ENCODE results near the gene PLEKHH1. TPM values are rescaled to one million over a fixed set of nuclear protein-coding genes. Genes with fewer than 3 reads are reported as not detected.

PLEKHH1 gene
- total and polyA plus RNA-seq, 2 experiments from 2014 or later: 18.0 to 29.9 TPM

- H3K36me3 ChIP-seq: no peaks in the 10 kb centered on the region
- no peaks in the 10 kb centered on the region for H3K9me3 ChIP-seq (ENCODE audit: low read depth)
- H3K4me1 ChIP-seq (ENCODE audit: low read depth): no peaks in the 10 kb centered on the region
- H3K27ac ChIP-seq: no peak overlapping the region
- peaks cover 71% of the 10 kb centered on the region for H3K27me3 ChIP-seq
- DNase-seq (ENCODE audit: low read depth in 1 of 2, low spot score in 1 of 2): peak in 1 of 2 donors; percentile 32
- no peak for TF ChIP-seq CTCF (IDR thresholded peaks at IDR 0.05; ENCODE audit: low read depth, low read length)
- H3K4me3 ChIP-seq: peak overlapping the region; percentile 63
Measured at GRCh38 chr14:67514650-67515385, 18.3 kb upstream of the PLEKHH1 start.

GRCh38 chr14:67515386-67516079 lies 17.6 kb upstream of the PLEKHH1 start:
- Histone ChIP-seq H3K27ac (no peak overlapping the region), H3K9me3 (ENCODE audit: low read depth) (no peaks in the 10 kb centered on the region), H3K4me1 (ENCODE audit: low read depth) (no peaks in the 10 kb centered on the region), H3K4me3 (peak overlapping the region; percentile 63), H3K36me3 (no peaks in the 10 kb centered on the region), H3K27me3 (peaks cover 77% of the 10 kb centered on the region)
- DNase-seq (ENCODE audit: low read depth in 1 of 2, low spot score in 1 of 2): peak in 1 of 2 donors; percentile 14
- TF ChIP-seq CTCF (IDR thresholded peaks at IDR 0.05; ENCODE audit: low read depth, low read length): no peak

GRCh38 chr14:67516676-67517075 lies 16.4 kb upstream of the PLEKHH1 start:
- H3K27ac ChIP-seq: no peak overlapping the region
- H3K4me1 ChIP-seq (ENCODE audit: low read depth): no peaks in the 10 kb centered on the region
- no peak overlapping the region for H3K4me3 ChIP-seq
- DNase-seq (ENCODE audit: low read depth in 1 of 2, low spot score in 1 of 2): no peak
- peaks cover 88% of the 10 kb centered on the region for H3K27me3 ChIP-seq
- H3K36me3 ChIP-seq: no peaks in the 10 kb centered on the region
- TF ChIP-seq CTCF (IDR thresholded peaks at IDR 0.05; ENCODE audit: low read depth, low read length): no peak
- H3K9me3 ChIP-seq (ENCODE audit: low read depth): no peaks in the 10 kb centered on the region

- H3K27me3 ChIP-seq: peaks cover 92% of the 10 kb centered on the region
- no peaks in the 10 kb centered on the region for H3K4me1 ChIP-seq (ENCODE audit: low read depth)
- H3K27ac ChIP-seq: no peak overlapping the region
- no peak overlapping the region for H3K4me3 ChIP-seq
- no peaks in the 10 kb centered on the region for H3K36me3 ChIP-seq
- DNase-seq (ENCODE audit: low read depth in 1 of 2, low spot score in 1 of 2): peak; percentile 34 to 43
- no peaks in the 10 kb centered on the region for H3K9me3 ChIP-seq (ENCODE audit: low read depth)
- peak; percentile 15 for TF ChIP-seq CTCF (IDR thresholded peaks at IDR 0.05; ENCODE audit: low read depth, low read length)
Measured at GRCh38 chr14:67517083-67517482, 16.0 kb upstream of the PLEKHH1 start.

GRCh38 chr14:67519406-67519805 lies 13.7 kb upstream of the PLEKHH1 start:
- no peaks in the 10 kb centered on the region for H3K4me1 ChIP-seq (ENCODE audit: low read depth)
- no peaks in the 10 kb centered on the region for H3K9me3 ChIP-seq (ENCODE audit: low read depth)
- TF ChIP-seq CTCF (IDR thresholded peaks at IDR 0.05; ENCODE audit: low read depth, low read length): no peak
- no peaks in the 10 kb centered on the region for H3K36me3 ChIP-seq
- no peak overlapping the region for H3K4me3 ChIP-seq
- DNase-seq (ENCODE audit: low read depth in 1 of 2, low spot score in 1 of 2): no peak
- no peak overlapping the region for H3K27ac ChIP-seq
- H3K27me3 ChIP-seq: peaks cover 82% of the 10 kb centered on the region

Data from cardiac muscle cell (in vitro differentiated cells and primary cell).